GM19099 (cell line): ENCODE results near the gene ARSB.

Experiments
- POLR2A ChIP-seq: IDR thresholded peaks from 3 replicates; pipeline ENCODE4 v1.6.1; 2011; ENCODE audit warnings: low read depth; ENCODE audit not compliant: insufficient read length; ENCODE audit errors: extremely low read depth

ARSB gene

GRCh38 chr5:78985116-78985724 lies at the start of gene ARSB:
Gene ARSB, minus strand, starts transcription at chr5:78985310. Its CDS starts 62 bp downstream, at chr5:78985248.
- TF ChIP-seq POLR2A: no peak

DNA sequence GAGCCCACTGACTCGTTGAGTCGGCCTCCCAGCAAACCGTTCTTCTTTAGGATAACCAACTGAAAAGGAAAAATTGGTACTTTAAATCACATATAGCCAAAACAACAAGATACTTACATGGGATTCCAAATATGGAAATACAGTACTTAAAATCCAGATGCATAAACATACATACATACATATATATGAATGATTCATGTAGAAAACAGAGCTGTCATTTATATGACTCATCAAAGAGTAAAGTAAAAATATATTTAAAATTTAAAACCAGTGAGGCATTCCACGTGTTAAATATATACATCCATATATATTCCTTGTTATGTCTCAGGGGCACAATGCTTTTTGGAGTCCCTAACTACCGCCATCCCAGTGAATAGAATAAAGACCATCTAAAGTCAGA lies 47.7 kb upstream of the ARSB start:
- TF ChIP-seq POLR2A: no peak

- TF ChIP-seq POLR2A: no peak
Measured at GRCh38 chr5:79032031-79032695, 47.1 kb upstream of the ARSB start.

DNA sequence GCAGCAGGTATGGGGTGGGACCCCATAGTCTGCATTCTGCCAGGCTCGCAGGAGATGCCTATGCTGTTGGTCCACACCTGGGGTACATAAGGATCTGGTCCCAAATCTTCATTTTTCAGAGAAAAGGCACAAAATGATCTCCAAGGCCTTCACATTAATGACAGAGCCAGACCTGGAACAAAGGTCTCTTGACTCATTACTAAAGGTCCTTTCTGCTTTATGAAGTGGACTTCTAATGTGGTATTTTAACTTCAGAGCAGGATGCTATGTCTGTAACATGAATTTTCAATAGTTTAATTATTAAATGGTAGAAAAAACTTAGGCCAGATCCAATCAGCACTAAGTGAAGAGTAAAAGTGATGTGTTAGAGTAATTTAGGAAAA lies 46.4 kb upstream of the ARSB start:
- TF ChIP-seq POLR2A: no peak

DNA sequence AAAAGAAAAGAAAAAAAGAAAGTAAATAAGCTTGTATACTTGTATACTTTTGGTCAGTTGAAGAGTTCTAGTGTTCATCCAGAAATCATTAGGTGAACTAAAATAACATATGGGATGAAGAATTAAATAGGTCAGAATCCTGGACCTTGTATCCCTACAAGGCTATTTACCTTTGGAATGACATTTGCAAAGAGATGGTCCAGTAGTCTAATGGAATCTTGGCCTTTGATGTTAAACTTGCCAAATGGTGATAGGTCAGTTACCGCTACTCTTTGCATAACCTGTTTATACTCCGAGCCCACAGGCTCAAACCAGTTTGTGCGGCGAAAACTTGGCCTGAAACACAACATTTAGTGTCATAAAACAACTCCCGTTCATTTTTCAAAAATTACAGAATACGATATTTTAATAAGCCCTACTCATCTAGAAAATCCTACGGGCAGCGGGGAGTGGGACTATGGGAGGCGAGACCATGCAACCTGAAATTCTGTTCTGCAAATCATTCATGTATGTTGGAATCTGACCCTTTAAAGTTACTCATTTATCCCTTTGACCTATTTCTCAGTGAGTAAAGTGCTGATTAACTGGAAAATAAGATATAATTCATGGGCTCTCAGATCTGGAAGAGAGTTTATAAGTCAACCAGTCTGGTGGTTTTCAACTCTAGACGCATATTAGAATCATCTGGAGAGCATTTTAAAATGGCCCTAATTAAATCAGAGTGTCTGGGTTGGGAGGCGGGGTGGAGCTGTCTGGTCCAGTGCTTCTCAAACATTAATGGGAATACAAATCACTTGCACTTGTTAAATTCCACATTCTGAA lies 45.8 kb upstream of the ARSB start:
- no peak for TF ChIP-seq POLR2A

GRCh38 chr5:79025054-79025472 lies 40.0 kb upstream of the ARSB start:
- TF ChIP-seq POLR2A: no peak

GRCh38 chr5:79023947-79024346 lies 38.8 kb upstream of the ARSB start:
- TF ChIP-seq POLR2A: no peak

- no peak for TF ChIP-seq POLR2A
Measured at GRCh38 chr5:79023348-79023747, 38.2 kb upstream of the ARSB start.

GRCh38 chr5:79022771-79023170 lies 37.7 kb upstream of the ARSB start:
- TF ChIP-seq POLR2A: no peak

- no peak for TF ChIP-seq POLR2A
Measured at GRCh38 chr5:79021753-79022152, 36.6 kb upstream of the ARSB start.

- TF ChIP-seq POLR2A: no peak
Measured at GRCh38 chr5:79020861-79021561, 35.9 kb upstream of the ARSB start.

GRCh38 chr5:79014631-79015030 lies 29.5 kb upstream of the ARSB start:
- TF ChIP-seq POLR2A: no peak

GRCh38 chr5:79011869-79012268 lies 26.8 kb upstream of the ARSB start:
- TF ChIP-seq POLR2A: no peak

DNA sequence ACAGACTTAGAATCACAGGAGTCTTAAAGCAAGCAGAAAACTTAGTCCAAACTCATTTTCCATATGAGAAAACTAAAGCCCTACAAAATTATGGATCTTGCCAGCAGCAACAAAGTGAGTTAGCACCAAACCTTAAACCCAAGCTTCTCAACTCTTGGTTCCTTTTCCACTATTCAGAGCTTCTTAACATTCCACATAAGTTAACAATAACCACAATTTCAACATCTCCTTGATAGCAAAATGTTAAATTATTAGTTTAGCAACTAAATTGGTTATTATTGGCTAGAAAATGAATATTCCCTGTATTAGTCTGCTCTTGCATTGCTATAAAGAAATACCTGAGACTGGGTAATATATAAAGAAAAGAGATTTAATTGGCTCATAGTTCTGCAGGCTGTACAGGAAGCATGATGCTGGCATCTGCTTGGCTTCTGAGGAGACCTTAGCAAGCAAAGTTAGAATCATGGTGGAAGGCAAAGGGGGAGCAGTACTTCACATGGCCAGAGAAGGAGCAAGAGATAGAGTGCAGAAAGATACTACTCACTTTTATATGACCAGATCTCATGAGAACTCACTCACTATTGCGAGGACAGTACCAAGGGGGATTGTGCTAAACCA lies 26.2 kb upstream of the ARSB start:
- TF ChIP-seq POLR2A: no peak

- no peak for TF ChIP-seq POLR2A
Measured at GRCh38 chr5:79008362-79008761, 23.3 kb upstream of the ARSB start.

- TF ChIP-seq POLR2A: no peak
Measured at GRCh38 chr5:79007872-79008271, 22.8 kb upstream of the ARSB start.
